ENCODE results near the gene SORCS2.

DNA sequence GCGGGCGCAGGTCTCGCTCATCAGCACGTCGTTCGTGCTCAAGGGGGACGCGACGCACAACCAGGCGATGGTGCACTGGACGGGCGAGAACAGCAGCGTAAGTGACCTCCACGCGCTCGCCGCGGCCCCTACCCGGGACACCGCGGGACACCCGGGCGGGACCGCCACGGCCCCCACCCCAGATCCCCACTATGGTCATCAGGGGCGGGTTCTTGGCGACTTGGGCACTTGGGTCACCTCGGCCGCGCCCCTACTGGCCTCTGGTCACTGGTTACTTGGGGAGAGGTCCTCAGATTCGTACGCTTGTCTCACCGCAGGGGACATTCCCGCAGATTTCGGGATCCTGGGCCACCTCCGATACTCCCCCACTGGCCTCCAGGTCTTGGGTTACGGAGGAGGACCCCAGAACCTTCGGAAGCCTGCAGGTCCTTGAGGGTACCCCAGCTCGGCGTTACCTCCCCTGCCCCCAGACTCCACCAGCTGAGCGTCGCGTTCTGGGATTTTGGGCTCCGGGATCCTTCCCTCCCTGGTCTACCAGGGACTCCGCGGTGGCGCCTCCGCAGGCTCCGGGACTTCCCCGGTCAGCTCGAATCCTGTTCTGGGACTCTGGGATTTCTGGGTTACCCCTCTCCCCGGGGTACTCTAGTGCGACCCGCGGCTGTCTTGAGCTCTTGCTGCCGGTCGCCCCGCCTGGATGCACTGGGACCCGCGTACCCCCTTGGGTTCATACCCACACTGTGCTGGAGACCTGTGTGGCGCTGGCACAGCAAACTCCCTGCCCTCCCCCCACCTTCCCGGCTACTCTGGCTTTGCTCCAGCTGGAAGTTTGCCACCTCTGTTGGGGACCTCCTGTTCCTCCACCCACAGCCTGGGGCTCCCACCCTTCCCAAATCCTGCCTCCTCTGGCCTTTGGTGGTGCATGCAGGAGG is 956 bp downstream of the SORCS2 start:
- no peak for TF ChIP-seq FOXM1 (IDR thresholded peaks at IDR 0.05; ENCODE audit: borderline replicate concordance)
- no peak for TF ChIP-seq ELF4 (IDR thresholded peaks at IDR 0.05)
- no peak for TF ChIP-seq LEF1 (IDR thresholded peaks at IDR 0.05; ENCODE audit: borderline replicate concordance)
- TF ChIP-seq FOXK2 (IDR thresholded peaks at IDR 0.05) = no peak
- TF ChIP-seq, protein P1, sequence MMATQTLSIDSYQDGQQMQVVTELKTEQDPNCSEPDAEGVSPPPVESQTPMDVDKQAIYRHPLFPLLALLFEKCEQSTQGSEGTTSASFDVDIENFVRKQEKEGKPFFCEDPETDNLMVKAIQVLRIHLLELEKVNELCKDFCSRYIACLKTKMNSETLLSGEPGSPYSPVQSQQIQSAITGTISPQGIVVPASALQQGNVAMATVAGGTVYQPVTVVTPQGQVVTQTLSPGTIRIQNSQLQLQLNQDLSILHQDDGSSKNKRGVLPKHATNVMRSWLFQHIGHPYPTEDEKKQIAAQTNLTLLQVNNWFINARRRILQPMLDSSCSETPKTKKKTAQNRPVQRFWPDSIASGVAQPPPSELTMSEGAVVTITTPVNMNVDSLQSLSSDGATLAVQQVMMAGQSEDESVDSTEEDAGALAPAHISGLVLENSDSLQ (IDR thresholded peaks at IDR 0.05) = no peak
- TF ChIP-seq CTBP1 (IDR thresholded peaks at IDR 0.05; ENCODE audit: borderline replicate concordance) = no peak
- TF ChIP-seq HDGF (IDR thresholded peaks at IDR 0.05; ENCODE audit: borderline replicate concordance) = no peak
- TF ChIP-seq FOXA1 (IDR thresholded peaks at IDR 0.05) = no peak
- TF ChIP-seq NFRKB (IDR thresholded peaks at IDR 0.05) = no peak
- no peak for TF ChIP-seq ARNT (IDR thresholded peaks at IDR 0.05)
- TF ChIP-seq L3MBTL2 (conservative IDR thresholded peaks at IDR 0.05) = no peak
- TF ChIP-seq SP1 (IDR thresholded peaks at IDR 0.05) = no peak
